Lower leg skin (tissue), 3 donors: ENCODE results near the gene RER1.

Experiments used
- POLR2A ChIP-seq, 2 donors: fragments of 450-650 bp; IDR thresholded peaks; one replicate each; pipeline ENCODE4 v1.6.1; 2016 to 2017; ENCODE audit warnings: antibody characterized with exemption in 2 of 2, mild to moderate bottlenecking in 1 of 2, moderate library complexity in 1 of 2
- TF ChIP-seq, protein P1 (sequence below), 3 donors: fragments of 450-650 bp; IDR thresholded peaks; one replicate each; pipeline ENCODE4 v1.5.1; 2016; ENCODE audit warnings: antibody characterized with exemption in 3 of 3, mild to moderate bottlenecking in 3 of 3, moderate library complexity in 2 of 3

GRCh38 chr1:2422523-2422922 lies 30.9 kb downstream of the RER1 start:
- TF ChIP-seq, protein P1, sequence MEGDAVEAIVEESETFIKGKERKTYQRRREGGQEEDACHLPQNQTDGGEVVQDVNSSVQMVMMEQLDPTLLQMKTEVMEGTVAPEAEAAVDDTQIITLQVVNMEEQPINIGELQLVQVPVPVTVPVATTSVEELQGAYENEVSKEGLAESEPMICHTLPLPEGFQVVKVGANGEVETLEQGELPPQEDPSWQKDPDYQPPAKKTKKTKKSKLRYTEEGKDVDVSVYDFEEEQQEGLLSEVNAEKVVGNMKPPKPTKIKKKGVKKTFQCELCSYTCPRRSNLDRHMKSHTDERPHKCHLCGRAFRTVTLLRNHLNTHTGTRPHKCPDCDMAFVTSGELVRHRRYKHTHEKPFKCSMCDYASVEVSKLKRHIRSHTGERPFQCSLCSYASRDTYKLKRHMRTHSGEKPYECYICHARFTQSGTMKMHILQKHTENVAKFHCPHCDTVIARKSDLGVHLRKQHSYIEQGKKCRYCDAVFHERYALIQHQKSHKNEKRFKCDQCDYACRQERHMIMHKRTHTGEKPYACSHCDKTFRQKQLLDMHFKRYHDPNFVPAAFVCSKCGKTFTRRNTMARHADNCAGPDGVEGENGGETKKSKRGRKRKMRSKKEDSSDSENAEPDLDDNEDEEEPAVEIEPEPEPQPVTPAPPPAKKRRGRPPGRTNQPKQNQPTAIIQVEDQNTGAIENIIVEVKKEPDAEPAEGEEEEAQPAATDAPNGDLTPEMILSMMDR (IDR thresholded peaks at IDR 0.05): no peak
- no peak for TF ChIP-seq POLR2A (IDR thresholded peaks at IDR 0.05)
